AG20443 (cell line): ENCODE measurements around the gene OVAAL.

ENCODE experiments used
- DNase-seq: peaks from one replicate; pipeline ENCODE4 v3.0.0; 2012; ENCODE audit warnings: low spot score, mixed read lengths

OVAAL gene

DNA sequence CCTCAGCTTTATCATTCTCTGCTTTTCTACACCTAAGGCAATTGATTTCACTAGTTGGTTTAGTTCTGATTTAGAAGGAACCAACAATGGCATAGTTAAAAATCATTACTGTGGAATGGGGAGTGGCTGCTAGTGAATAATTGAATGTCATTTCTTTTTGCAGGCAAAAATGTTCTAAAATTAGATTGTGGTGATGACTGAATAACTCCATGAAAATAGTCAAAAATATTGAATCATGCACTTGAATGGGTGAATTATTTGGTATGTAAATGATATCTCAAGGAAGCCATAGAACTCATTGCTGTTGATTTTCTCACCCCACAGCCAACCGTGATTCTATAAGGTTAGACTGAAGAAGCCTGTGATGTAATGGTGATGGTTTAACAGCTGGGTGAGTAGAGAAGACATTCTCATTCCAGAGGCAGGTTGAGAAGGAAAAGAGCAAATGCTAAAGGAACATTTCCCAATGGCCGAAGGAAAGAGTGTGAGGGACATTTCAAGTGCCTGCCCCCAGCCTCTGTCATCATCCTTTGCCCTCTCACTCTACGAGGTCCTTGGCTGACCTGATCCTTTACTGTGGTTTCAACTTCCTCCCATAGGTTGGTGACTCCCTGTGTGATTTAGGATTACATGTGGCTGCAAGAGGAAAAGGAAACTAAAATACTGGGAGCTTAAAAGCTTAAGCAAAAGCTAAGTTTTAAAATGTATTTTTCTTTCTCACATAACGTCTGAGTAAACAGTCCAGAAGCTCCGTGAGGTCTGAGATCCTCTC lies 12.5 kb downstream of the OVAAL start:
- peak; percentile 47 for DNase-seq

DNA sequence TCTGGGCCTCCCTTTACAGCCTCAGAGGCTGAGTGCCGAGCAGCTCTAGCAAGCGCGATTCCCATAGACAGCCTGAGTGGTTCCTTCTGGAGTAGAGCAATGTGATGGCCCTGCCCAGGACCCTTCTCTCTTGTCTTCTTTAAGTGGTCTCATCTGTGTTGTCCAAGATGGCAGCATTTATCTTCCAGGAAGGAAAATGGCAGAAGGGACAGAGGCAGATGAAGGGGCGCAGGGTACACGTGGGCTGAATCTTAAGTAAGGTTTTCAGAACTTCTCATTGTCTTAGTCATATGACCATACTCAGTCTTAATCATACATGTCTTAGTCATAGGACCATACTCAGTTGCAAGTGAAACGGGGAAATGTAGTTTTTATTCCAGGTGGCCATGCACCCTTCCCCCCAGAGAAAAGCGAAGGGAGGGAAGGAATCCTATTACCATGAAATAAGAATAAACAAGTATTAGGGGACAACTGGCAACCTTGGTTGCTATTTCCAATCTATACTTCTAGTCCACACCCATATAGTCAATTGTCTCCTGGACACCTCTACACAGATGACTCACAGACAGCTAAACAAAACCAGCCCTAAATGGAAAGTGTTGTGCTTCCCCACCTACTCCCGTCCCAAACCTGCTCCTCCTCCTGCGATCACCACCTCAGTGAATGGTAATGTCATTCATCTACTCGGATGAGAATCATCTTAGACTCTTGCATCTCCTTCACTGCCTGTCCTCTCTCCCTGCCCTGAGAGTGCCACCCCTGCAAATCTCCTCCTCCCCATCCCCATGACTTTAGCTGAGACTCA lies 13.3 kb downstream of the OVAAL start:
- DNase-seq, result no peak

- DNase-seq, result no peak
Measured at GRCh38 chr1:180572760-180573159, 14.0 kb downstream of the OVAAL start.

- no peak for DNase-seq
Measured at GRCh38 chr1:180574031-180574713, 15.4 kb downstream of the OVAAL start.

GRCh38 chr1:180577361-180577760 lies 18.6 kb downstream of the OVAAL start:
- DNase-seq, result no peak

DNA sequence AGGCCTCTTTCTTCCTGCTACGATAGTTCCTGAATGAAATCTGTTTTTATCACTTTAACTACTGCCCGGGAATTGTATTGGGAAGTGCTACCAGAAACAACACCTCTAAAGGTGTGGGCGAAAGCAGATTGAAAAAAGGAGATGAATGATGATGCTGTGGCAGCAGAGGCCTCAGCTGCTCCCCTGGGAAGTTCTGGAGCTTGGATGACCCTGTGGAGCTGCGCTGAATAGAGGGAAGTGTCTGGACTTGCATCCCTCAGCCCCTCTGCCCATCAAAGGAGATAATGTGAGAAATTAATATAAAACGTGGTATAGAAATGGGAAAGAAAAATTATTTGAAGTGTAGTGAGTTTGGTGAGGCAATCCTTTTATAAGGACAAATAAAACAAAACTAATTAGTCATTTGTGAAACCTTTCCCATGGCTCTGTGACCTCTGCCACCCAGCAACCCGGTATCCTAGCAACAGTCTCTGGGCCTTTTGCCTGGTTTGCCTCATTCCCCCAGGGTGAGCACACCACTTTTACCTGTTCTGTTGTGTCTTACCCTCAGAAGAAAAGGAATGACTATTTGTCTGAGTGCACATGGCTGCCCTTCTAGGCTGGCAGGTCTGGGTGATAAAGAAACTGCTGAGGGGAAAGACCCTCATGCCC lies 21.3 kb downstream of the OVAAL start:
- DNase-seq, result peak; percentile 44

- DNase-seq, result peak; percentile 76
Measured at GRCh38 chr1:180581635-180582039, 22.9 kb downstream of the OVAAL start.

- no peak for DNase-seq
Measured at GRCh38 chr1:180584869-180585268, 26.1 kb downstream of the OVAAL start.

- DNase-seq, result no peak
Measured at GRCh38 chr1:180585994-180586359, 27.2 kb downstream of the OVAAL start.

GRCh38 chr1:180586671-180587155 lies 27.9 kb downstream of the OVAAL start:
- DNase-seq, result peak; percentile 63

DNA sequence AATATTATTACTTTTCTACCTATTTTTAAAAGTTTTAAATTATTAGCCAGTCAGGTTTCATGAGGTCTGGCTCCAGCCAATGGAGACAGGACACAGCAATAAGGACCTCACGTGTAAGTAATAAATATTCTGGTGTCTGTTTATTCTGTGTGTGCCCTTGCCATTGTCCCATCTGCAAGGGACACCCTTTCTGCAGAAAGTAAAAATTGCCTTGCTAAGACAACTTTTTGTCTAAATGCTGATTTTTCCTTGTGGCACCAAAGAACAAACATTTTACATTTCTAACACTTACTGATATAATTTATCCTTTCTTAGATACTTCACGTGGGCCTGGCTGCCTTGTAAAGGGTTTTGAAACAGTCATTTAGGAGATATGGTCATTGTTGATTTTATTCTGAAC lies 29.4 kb downstream of the OVAAL start:
- no peak for DNase-seq

- no peak for DNase-seq
Measured at GRCh38 chr1:180590889-180591288, 32.1 kb downstream of the OVAAL start.

DNA sequence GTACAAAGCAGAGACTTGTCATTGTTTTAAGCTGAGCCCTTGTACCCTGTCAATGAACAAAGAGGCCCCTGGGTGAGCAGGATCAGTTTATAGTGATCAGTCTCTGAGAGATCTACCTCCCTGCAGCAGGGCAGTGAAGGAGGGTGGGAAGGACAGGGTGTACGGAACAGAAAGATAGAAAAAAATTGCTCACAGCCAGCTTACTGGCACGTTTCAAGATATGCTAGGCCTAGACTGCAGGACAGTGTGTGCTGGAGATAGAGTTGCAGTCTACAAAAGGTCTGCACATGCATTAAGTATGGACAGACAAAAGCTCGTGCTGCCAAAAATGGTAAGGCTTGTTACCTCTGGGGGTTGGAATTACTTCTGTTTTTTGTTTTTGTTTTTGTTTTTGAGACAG lies 34.6 kb downstream of the OVAAL start:
- no peak for DNase-seq

GRCh38 chr1:180594723-180595122 lies 36.0 kb downstream of the OVAAL start:
- peak; percentile 33 for DNase-seq

- no peak for DNase-seq
Measured at GRCh38 chr1:180595966-180596365, 37.2 kb downstream of the OVAAL start.

- DNase-seq, result no peak
Measured at GRCh38 chr1:180597520-180597919, 38.8 kb downstream of the OVAAL start.

GRCh38 chr1:180598333-180598974 lies 39.7 kb downstream of the OVAAL start:
- DNase-seq, result no peak

- DNase-seq, result no peak
Measured at GRCh38 chr1:180600343-180600742, 41.6 kb downstream of the OVAAL start.

- DNase-seq, result no peak
Measured at GRCh38 chr1:180601512-180601911, 42.7 kb downstream of the OVAAL start.

DNA sequence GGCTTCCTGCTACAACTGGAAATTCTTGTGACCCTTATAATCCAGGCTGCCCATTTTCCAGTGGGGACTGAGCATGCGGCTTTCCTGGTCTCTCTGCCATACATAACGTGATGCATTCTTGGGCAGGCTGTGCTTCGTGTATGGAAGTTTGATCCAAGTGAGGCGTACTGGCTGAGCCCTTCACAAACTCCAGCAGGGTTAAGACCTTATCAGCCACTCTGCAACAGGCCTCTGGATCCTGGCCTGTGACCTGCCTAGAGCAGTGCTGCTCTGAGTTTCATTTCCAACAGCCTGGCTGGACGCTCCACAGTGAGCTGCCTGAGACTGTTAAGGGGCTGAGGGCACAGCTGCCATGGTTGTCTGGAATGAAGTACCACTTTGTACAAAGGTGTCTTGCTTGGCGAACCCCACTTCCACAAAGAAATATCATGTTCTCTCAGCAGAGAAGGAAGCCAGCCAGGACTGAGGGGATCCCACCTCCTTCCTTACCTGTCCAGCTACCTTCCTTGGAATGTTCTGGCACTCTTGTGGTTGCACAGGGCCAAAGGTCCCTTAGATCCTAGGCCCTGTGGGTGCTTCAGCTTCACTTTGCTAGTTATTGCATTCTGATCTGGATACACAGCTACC lies 44.6 kb downstream of the OVAAL start:
- no peak for DNase-seq

GRCh38 chr1:180603850-180604226 lies 45.1 kb downstream of the OVAAL start:
- DNase-seq, result no peak
